GM21786 (cell line): ENCODE data around the gene HSD17B1.

Source experiments
- ATAC-seq: cut with Tn5 transposase; IDR thresholded peaks from one replicate; pipeline ENCODE4 v1.9.1; 2021; ENCODE audit not compliant: unreplicated experiment

HSD17B1 gene

GRCh38 chr17:42598905-42599304 is 46.2 kb downstream of the HSD17B1 start:
- ATAC-seq: no peak

GRCh38 chr17:42603318-42603717 is 50.6 kb downstream of the HSD17B1 start:
- ATAC-seq: no peak
